K562 (cell line): ENCODE results near the gene RPL27. TPM values are rescaled to one million over a fixed set of nuclear protein-coding genes. Genes with fewer than 3 reads are reported as not detected.

ENCODE experiments used
- ATF1 ChIP-seq, 2 experiments: fragments of 450-650 bp in 1 of 2; IDR thresholded peaks; 2 replicates each; pipeline ENCODE4 v1.6.1; 2016; ENCODE audit warnings: missing compliant biosample characterization in 1 of 2, missing genetic modification characterization in 1 of 2
- BRD9 ChIP-seq: fragments of 450-650 bp; IDR thresholded peaks from 2 replicates; pipeline ENCODE4 v1.6.1; 2018; ENCODE audit warnings: low read depth; ENCODE audit not compliant: partially characterized antibody
- GTF2A2 ChIP-seq: IDR thresholded peaks from 2 replicates; pipeline ENCODE4 v1.6.1; 2016; ENCODE audit warnings: mild to moderate bottlenecking, missing genetic modification characterization, missing compliant biosample characterization
- IFI16 ChIP-seq: fragments of 250-450 bp; sonication (Bioruptor Pico); IDR thresholded peaks from 2 replicates; pipeline ENCODE4 v2.1.2; 2022; ENCODE audit warnings: mild to moderate bottlenecking, inconsistent platforms
- OTX1 ChIP-seq: fragments of 450-650 bp; formaldehyde crosslinking; IDR thresholded peaks from 2 replicates; pipeline ENCODE4 v1.4.0; 2022; ENCODE audit warnings: mild to moderate bottlenecking
- RCOR1 ChIP-seq, 2 experiments: IDR thresholded peaks; 2 replicates each; pipeline ENCODE4 v1.6.1; 2012; ENCODE audit warnings: low read depth in 2 of 2, low read length in 2 of 2, borderline replicate concordance in 1 of 2, improper control_type of control experiment in 1 of 2
- RFX7 ChIP-seq: fragments of 250-450 bp; sonication (Bioruptor Pico); IDR thresholded peaks from 2 replicates; pipeline ENCODE4 v1.5.1; 2021; ENCODE audit warnings: mild to moderate bottlenecking
- SIN3B ChIP-seq: fragments of 450-650 bp; IDR thresholded peaks from 2 replicates; pipeline ENCODE4 v1.6.1; 2017; ENCODE audit warnings: low read depth, mild to moderate bottlenecking, moderate library complexity
- STAG1 ChIP-seq: sonication (generic); formaldehyde crosslinking; IDR thresholded peaks from 2 replicates; pipeline ENCODE4 v1.5.0; 2020; ENCODE audit warnings: missing genetic modification reagents, borderline replicate concordance
- TGIF2 ChIP-seq: sonication (generic); formaldehyde crosslinking; IDR thresholded peaks from 2 replicates; pipeline ENCODE4 v1.8.1; 2022; ENCODE audit warnings: mild to moderate bottlenecking, missing genetic modification reagents, moderate library complexity
- TOE1 ChIP-seq, 2 experiments: fragments of 450-650 bp in 1 of 2; sonication (generic) in 1 of 2; formaldehyde crosslinking in 1 of 2; IDR thresholded peaks; 2 replicates each; pipeline versions ENCODE4 v1.7.1 to v1.8.0; 2016 to 2022; ENCODE audit warnings: borderline replicate concordance in 2 of 2, mild to moderate bottlenecking in 2 of 2, antibody characterized with exemption in 1 of 2, inconsistent platforms in 1 of 2, low read depth in 1 of 2, missing genetic modification reagents in 1 of 2, moderate library complexity in 1 of 2
- U2AF1 ChIP-seq: fragments of 200-400 bp; formaldehyde crosslinking; optimal IDR thresholded peaks from 2 replicates; pipeline ENCODE3; 2017; ENCODE audit warnings: mild to moderate bottlenecking, low read depth, low read length, moderate library complexity
- ZNF165 ChIP-seq: fragments of 250-450 bp; sonication (Bioruptor Pico); IDR thresholded peaks from 2 replicates; pipeline ENCODE4 v1.4.0; 2020; ENCODE audit warnings: borderline replicate concordance
- ZNF175 ChIP-seq: fragments of 200-800 bp; sonication (Bioruptor generic); IDR thresholded peaks from 2 replicates; pipeline ENCODE4 v1.6.1; 2016; ENCODE audit warnings: low read depth, mild to moderate bottlenecking, missing genetic modification characterization, missing compliant biosample characterization
- ZNF785 ChIP-seq: fragments of 250-450 bp; sonication (Bioruptor Pico); IDR thresholded peaks from 2 replicates; pipeline ENCODE4 v1.4.0; 2020; ENCODE audit warnings: mild to moderate bottlenecking
- polyA plus RNA-seq, 8 experiments: library from polyadenylated mRNA; depleted of rRNA in 4 of 8; stranded (reverse) in 5 of 8; unstranded in 3 of 8; fragments of >200 nt; fragmentation: Nextera tagmentation in 2 of 8; fragmentation: Illumina TruSeq in 1 of 8; extraction: Ambion mirVana in 2 of 8; extraction: Trizol in 1 of 8; gene quantifications; 2 replicates each; pipeline versions ENCODE4 v1.2.1 to v1.2.3, GENCODE V29; 2011 to 2014; ENCODE audit warnings: inconsistent platforms in 1 of 8, missing spikeins in 1 of 8
- total RNA-seq, 7 experiments: library from RNA; depleted of rRNA in 6 of 7; stranded (reverse); fragments of >200 nt in 6 of 7; fragmentation: Illumina TruSeq in 2 of 7; extraction: Trizol in 2 of 7; gene quantifications; 2 replicates each; pipeline versions ENCODE4 v1.2.1 to v1.2.3, GENCODE V29; 2011 to 2021; ENCODE audit warnings: low replicate concordance in 1 of 7
- TF ChIP-seq, protein P1 (sequence below), 2 experiments: fragments of 450-650 bp; IDR thresholded peaks; 2 replicates each; pipeline ENCODE4 v1.6.1; 2016
- TF ChIP-seq, protein P2 (sequence below), 2 experiments: fragments of 250-450 bp in 1 of 2; fragments of 450-650 bp in 1 of 2; sonication (Bioruptor Pico) in 1 of 2; IDR thresholded peaks; 2 replicates each; pipeline versions ENCODE4 v1.6.1 to v1.8.0; 2016 to 2021; ENCODE audit warnings: mild to moderate bottlenecking in 2 of 2, moderate library complexity in 2 of 2, missing compliant biosample characterization in 1 of 2, missing genetic modification characterization in 1 of 2
- TF ChIP-seq, protein P3 (sequence below): fragments of 200-800 bp; sonication (Bioruptor generic); IDR thresholded peaks from 2 replicates; pipeline ENCODE4 v1.6.1; 2017; ENCODE audit warnings: missing genetic modification characterization, missing compliant biosample characterization
- TF ChIP-seq, protein P4 (sequence below): sonication (generic); formaldehyde crosslinking; IDR thresholded peaks from 2 replicates; pipeline ENCODE4 v1.9.0; 2022; ENCODE audit warnings: mild to moderate bottlenecking, missing genetic modification reagents
- TF ChIP-seq, protein P5 (sequence below), 2 experiments: IDR thresholded peaks; 2 replicates each; pipeline ENCODE4 v1.6.1; 2011; ENCODE audit warnings: borderline replicate concordance in 1 of 2, control low read depth in 1 of 2, low read depth in 1 of 2, low read length in 1 of 2, mild to moderate bottlenecking in 1 of 2, mixed read lengths in 1 of 2, moderate library complexity in 1 of 2; ENCODE audit not compliant: insufficient read depth in 1 of 2, insufficient read length in 1 of 2, poor library complexity in 1 of 2, severe bottlenecking in 1 of 2; ENCODE audit errors: extremely low read depth in 1 of 2

RPL27 gene
- total and polyA plus RNA-seq, 9 of the 15 experiments (the other 6 are each of a cell fraction or from before 2014, with no cell fraction given) = 1,539 to 6,155 (median 3,710) TPM

DNA sequence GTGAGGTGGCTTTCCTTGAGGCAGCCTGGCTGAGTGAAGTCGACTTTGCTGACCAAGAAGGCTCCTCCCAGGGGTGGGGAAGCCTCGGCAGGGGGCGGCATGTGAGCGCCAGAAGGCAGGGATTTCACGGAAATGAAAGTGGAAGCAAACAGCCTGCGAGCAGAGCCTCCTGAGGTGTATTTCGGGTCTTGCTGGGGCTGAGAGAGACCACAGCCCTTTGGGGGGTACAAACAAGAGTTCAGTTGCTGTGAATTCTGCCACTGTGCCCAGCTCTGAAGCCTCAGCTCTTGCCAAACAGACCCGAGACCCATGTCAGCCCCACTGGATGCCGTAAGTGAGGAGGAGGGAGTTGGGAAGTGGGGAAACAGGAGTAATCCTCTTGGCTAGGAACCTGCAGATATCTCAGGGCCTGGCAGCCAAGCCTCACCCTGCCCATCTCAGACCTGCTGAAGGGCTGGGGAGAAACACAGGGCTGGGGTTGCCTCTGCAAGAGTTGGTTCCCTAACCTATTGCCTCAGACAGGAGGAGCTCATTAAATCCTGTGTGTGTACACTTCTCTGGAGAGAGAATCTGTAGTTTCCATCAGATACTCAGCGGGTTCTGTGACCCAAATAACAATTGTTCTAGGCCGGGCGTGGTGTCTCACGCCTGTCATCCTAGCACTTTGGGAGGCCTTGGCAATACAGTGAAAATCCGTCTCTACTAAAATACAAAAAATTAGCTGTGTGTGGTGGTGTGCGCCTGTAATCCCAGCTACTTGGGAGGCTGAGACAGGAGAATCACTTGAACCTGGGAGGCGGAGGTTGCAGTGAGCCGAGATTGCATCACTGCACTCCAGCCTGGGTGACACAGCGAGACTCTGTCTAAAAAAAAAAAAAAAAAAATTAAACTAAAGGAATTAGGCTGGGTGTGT, 8.7 kb downstream of the RPL27 start, which contains the start of gene IFI35 (continued):
- TF ChIP-seq, protein P1, sequence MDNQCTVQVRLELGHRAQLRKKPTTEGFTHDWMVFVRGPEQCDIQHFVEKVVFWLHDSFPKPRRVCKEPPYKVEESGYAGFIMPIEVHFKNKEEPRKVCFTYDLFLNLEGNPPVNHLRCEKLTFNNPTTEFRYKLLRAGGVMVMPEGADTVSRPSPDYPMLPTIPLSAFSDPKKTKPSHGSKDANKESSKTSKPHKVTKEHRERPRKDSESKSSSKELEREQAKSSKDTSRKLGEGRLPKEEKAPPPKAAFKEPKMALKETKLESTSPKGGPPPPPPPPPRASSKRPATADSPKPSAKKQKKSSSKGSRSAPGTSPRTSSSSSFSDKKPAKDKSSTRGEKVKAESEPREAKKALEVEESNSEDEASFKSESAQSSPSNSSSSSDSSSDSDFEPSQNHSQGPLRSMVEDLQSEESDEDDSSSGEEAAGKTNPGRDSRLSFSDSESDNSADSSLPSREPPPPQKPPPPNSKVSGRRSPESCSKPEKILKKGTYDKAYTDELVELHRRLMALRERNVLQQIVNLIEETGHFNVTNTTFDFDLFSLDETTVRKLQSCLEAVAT (IDR thresholded peaks at IDR 0.05) = no peak
- no peak for TF ChIP-seq RFX7 (CRISPR knock-in tag)
- no peak for TF ChIP-seq OTX1 (CRISPR knock-in tag)
- TF ChIP-seq, protein P2, sequence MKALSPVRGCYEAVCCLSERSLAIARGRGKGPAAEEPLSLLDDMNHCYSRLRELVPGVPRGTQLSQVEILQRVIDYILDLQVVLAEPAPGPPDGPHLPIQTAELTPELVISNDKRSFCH (CRISPR knock-in tag; IDR thresholded peaks at IDR 0.05) = no peak
- TF ChIP-seq, protein P2 (tag; IDR thresholded peaks at IDR 0.05) = no peak
- TF ChIP-seq STAG1 (CRISPR knock-in tag) = peak; percentile 56; the same call in 1 of the 2 replicates
- TF ChIP-seq ZNF785 (CRISPR knock-in tag) = no peak
- TF ChIP-seq U2AF1 = no peak
- TF ChIP-seq BRD9 = peak; percentile 81
- TF ChIP-seq IFI16 (CRISPR knock-in tag) = no peak
- TF ChIP-seq SIN3B = peak; percentile 19; the same call in 1 of the 2 replicates
- no peak for TF ChIP-seq GTF2A2 (tag)
- TF ChIP-seq ZNF165 (CRISPR knock-in tag) = no peak
- TF ChIP-seq, protein P3, sequence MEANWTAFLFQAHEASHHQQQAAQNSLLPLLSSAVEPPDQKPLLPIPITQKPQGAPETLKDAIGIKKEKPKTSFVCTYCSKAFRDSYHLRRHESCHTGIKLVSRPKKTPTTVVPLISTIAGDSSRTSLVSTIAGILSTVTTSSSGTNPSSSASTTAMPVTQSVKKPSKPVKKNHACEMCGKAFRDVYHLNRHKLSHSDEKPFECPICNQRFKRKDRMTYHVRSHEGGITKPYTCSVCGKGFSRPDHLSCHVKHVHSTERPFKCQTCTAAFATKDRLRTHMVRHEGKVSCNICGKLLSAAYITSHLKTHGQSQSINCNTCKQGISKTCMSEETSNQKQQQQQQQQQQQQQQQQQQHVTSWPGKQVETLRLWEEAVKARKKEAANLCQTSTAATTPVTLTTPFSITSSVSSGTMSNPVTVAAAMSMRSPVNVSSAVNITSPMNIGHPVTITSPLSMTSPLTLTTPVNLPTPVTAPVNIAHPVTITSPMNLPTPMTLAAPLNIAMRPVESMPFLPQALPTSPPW = peak; percentile 29; the same call in 1 of the 2 replicates
- no peak for TF ChIP-seq ATF1 (CRISPR knock-in tag; IDR thresholded peaks at IDR 0.05)
- 0 out of 2 replicates have a peak, but pooled peaks have one; percentile 18 for TF ChIP-seq ATF1 (tag; IDR thresholded peaks at IDR 0.05)
- TF ChIP-seq, protein P4, sequence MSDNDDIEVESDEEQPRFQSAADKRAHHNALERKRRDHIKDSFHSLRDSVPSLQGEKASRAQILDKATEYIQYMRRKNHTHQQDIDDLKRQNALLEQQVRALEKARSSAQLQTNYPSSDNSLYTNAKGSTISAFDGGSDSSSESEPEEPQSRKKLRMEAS (CRISPR knock-in tag) = no peak
- no peak for TF ChIP-seq TGIF2
- TF ChIP-seq, protein P5, sequence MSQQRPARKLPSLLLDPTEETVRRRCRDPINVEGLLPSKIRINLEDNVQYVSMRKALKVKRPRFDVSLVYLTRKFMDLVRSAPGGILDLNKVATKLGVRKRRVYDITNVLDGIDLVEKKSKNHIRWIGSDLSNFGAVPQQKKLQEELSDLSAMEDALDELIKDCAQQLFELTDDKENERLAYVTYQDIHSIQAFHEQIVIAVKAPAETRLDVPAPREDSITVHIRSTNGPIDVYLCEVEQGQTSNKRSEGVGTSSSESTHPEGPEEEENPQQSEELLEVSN (IDR thresholded peaks at IDR 0.05; ENCODE audit: borderline replicate concordance in 1 of 2, extremely low read depth in 1 of 2, insufficient read depth in 1 of 2, insufficient read length in 1 of 2, low read depth in 1 of 2, low read length in 1 of 2, poor library complexity in 1 of 2, severe bottlenecking in 1 of 2) = peak in 1 of 2 experiments; percentile 24
- TF ChIP-seq ZNF175 (CRISPR knock-in tag) = no peak
- TF ChIP-seq TOE1 (IDR thresholded peaks at IDR 0.05; ENCODE audit: borderline replicate concordance) = 0 out of 2 replicates have a peak, but pooled peaks have one; percentile 34
- no peak for TF ChIP-seq TOE1 (CRISPR knock-in tag; IDR thresholded peaks at IDR 0.05; ENCODE audit: borderline replicate concordance, low read depth)
- peak in 1 of 2 experiments; percentile 51; a peak in 1 of 4 replicates for TF ChIP-seq RCOR1 (IDR thresholded peaks at IDR 0.05; ENCODE audit: borderline replicate concordance in 1 of 2, low read depth in 2 of 2, low read length in 2 of 2)
